Common myeloid progenitor, CD34-positive (primary cell): ENCODE measurements around the gene HMX1.

ENCODE experiments used
- CTCF ChIA-PET: fragments of 350-600 bp; sonication (Branson Sonifier 250); formaldehyde crosslinking; loops from one replicate; lab custom pipeline; 2021; ENCODE audit warnings: antibody characterized with exemption; lab: Charles Lee
- POLR2A ChIA-PET: fragments of 350-600 bp; sonication (Branson Sonifier 250); formaldehyde crosslinking; loops from one replicate; lab custom pipeline; 2021; ENCODE audit warnings: antibody characterized with exemption; lab: Charles Lee
- DNase-seq, 3 donors: peaks; one replicate each; pipeline versions ENCODE4 v3.0.0 to v3.0.0-alpha.2; 2013
- H3K27ac ChIP-seq, 2 experiments: 1 replicate in 1 of 2; 2 replicates in 1 of 2; pipeline ENCODE4 v1.7.0; 2013; ENCODE audit warnings: inconsistent platforms in 2 of 2, low read length in 2 of 2, mild to moderate bottlenecking in 2 of 2, low read depth in 1 of 2, moderate library complexity in 1 of 2; ENCODE audit not compliant: severe bottlenecking in 2 of 2, insufficient read depth in 1 of 2, poor library complexity in 1 of 2
- H3K27me3 ChIP-seq, 5 experiments: replicated peaks in 2 of 5; 1 replicate in 3 of 5; 2 replicates in 2 of 5; pipeline versions ENCODE4 v1.6.1 to v1.7.0; 2013; ENCODE audit warnings: low read length in 4 of 5, mild to moderate bottlenecking in 2 of 5, moderate library complexity in 2 of 5, inconsistent platforms in 1 of 5; ENCODE audit not compliant: insufficient read depth in 5 of 5, control insufficient read depth in 4 of 5
- H3K36me3 ChIP-seq, 4 experiments: 1 replicate in 2 of 4; 2 replicates in 2 of 4; pipeline versions ENCODE4 v1.6.1 to v1.7.0; 2013; ENCODE audit warnings: low read length in 3 of 4, control low read depth in 1 of 4, mild to moderate bottlenecking in 1 of 4; ENCODE audit not compliant: control insufficient read depth in 4 of 4, insufficient read depth in 4 of 4
- H3K4me1 ChIP-seq, 4 experiments: 1 replicate in 3 of 4; 2 replicates in 1 of 4; pipeline versions ENCODE4 v1.6.1 to v1.7.1; 2013; ENCODE audit warnings: low read length in 3 of 4, mild to moderate bottlenecking in 3 of 4, control low read depth in 1 of 4, inconsistent platforms in 1 of 4, moderate library complexity in 1 of 4; ENCODE audit not compliant: control insufficient read depth in 4 of 4, insufficient read depth in 4 of 4; ENCODE audit errors: control extremely low read depth in 1 of 4
- H3K4me3 ChIP-seq, 7 experiments: 1 replicate in 4 of 7; 2 replicates in 3 of 7; pipeline versions ENCODE4 v1.5.1 to v1.7.0; 2013; ENCODE audit warnings: mild to moderate bottlenecking in 7 of 7, low read length in 6 of 7, moderate library complexity in 6 of 7, inconsistent platforms in 2 of 7, low read depth in 2 of 7, control low read depth in 1 of 7; ENCODE audit not compliant: insufficient read depth in 4 of 7, control insufficient read depth in 1 of 7; ENCODE audit errors: extremely low read depth in 1 of 7
- H3K9me3 ChIP-seq, 5 experiments: 1 replicate in 4 of 5; 2 replicates in 1 of 5; pipeline versions ENCODE4 v1.6.1 to v1.7.1; 2013; ENCODE audit warnings: low read length in 4 of 5, mild to moderate bottlenecking in 2 of 5, inconsistent platforms in 1 of 5, low read depth in 1 of 5, moderate library complexity in 1 of 5; ENCODE audit not compliant: control insufficient read depth in 4 of 5, insufficient read depth in 2 of 5; ENCODE audit errors: control extremely low read depth in 1 of 5
- WGBS: methylation state at CpG from one replicate; pipeline ENCODE4 v1.1.5; 2013; ENCODE audit not compliant: insufficient coverage; 5-methylcytosine and 5-hydroxymethylcytosine counted together

The HMX1 gene

DNA sequence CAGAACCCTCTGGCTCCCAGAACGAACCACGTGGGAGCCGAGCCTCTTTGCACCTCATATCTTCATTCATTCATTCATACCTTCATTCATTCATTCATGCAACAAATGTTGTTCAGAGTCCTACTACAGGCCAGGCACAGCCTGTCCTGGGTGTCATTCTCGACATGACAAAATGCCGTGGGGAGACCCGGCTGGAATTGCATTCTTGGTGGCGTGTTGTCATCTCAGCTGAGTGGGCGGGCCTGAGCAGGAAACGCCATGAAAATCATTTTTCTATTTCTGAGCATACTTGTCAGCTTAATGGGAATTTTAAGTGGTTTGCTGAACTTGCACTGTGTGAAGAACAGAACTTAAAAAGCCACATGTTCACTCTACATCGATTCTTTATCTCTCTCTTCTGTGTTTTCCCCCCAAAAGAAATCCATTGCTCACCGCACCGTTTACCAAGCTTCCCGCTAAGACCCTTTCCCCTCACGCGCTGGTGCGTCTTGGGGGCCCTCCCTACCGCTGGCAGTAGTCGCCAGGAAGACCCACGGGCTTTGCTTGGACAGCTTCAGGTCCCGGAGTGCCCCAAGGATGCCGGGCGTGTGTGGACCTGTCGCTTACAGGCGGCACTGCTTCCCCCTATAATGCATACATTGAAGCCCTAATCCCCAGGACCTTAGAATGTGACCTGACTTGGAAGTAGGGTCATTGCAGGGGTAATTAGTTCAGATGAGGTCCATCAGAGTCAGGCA, 41.6 kb upstream of the HMX1 start:
- CTCF ChIA-PET: no interaction called here
- Histone ChIP-seq H3K27ac (no peak overlapping the region), H3K4me3 (no peak overlapping the region), H3K4me1 (no peaks in the 10 kb centered on the region), H3K36me3 (no peaks in the 10 kb centered on the region), H3K9me3 (no peaks in the 10 kb centered on the region), H3K27me3 (peaks cover 0 to 38% (median 3%) of the 10 kb centered on the region in 5 experiments)
- no peak for DNase-seq
- POLR2A ChIA-PET: interaction anchor here (0.5 kb wide), 1 partner anchor 44 kb away, joined by 3 read pairs; no protein-coding TSS in a partner anchor
- 82% methylated on average over 21 of the region's 24 CpGs for WGBS

DNA sequence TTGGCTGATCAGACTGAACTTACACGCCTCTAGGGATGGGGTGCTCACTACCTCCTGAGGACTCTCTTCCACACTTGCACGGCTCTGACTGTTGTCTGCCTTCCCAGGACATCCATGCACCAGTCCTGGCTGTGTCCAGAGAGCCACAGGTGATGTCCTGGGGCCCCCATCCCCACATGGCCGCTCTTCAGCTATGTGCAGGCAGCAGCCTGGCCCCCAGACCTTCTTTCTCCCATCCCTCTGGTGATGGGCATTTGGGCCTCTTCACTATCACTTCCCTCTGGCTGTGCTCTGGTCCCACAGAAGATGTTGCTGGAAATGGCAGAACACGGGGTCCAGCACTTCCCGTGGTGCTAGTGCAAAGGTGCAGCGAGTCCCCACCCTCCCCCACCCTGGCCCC, 40.9 kb upstream of the HMX1 start:
- CTCF ChIA-PET: no interaction called here
- Histone ChIP-seq H3K4me1 (no peaks in the 10 kb centered on the region), H3K4me3 (no peak overlapping the region), H3K27ac (no peak overlapping the region), H3K36me3 (no peaks in the 10 kb centered on the region), H3K27me3 (peaks cover 0 to 46% (median 3%) of the 10 kb centered on the region in 5 experiments), H3K9me3 (no peaks in the 10 kb centered on the region)
- DNase-seq: no peak
- POLR2A ChIA-PET: no interaction called here
- WGBS: 97% methylated on average over 3 of the region's 6 CpGs

DNA sequence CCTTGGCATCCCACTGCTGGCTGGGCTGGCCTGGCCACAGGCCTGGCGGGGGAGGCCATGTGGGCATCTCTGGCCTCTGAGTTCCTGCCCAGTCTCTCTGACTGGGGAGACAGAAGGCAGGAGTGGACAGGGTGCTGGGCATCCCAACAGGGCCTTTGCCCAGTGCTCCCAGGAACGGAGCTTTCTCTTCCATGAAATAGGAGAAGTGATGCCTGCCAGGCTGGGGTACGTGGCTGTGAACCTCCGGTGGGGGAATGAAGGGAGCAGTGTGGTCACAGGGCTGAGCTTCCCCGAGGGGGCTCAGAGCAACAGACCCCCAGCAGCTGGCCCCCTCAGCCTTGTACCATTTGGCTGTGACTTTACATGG, 40.4 kb upstream of the HMX1 start:
- Histone ChIP-seq H3K9me3 (no peaks in the 10 kb centered on the region), H3K27ac (no peak overlapping the region), H3K36me3 (no peaks in the 10 kb centered on the region), H3K27me3 (peaks cover 0 to 50% (median 3%) of the 10 kb centered on the region in 5 experiments), H3K4me3 (no peak overlapping the region), H3K4me1 (no peaks in the 10 kb centered on the region)
- ChIA-PET POLR2A (no interaction called here), CTCF (no interaction called here)
- WGBS: 86% methylated on average over 5 of the region's 5 CpGs
- no peak for DNase-seq

DNA sequence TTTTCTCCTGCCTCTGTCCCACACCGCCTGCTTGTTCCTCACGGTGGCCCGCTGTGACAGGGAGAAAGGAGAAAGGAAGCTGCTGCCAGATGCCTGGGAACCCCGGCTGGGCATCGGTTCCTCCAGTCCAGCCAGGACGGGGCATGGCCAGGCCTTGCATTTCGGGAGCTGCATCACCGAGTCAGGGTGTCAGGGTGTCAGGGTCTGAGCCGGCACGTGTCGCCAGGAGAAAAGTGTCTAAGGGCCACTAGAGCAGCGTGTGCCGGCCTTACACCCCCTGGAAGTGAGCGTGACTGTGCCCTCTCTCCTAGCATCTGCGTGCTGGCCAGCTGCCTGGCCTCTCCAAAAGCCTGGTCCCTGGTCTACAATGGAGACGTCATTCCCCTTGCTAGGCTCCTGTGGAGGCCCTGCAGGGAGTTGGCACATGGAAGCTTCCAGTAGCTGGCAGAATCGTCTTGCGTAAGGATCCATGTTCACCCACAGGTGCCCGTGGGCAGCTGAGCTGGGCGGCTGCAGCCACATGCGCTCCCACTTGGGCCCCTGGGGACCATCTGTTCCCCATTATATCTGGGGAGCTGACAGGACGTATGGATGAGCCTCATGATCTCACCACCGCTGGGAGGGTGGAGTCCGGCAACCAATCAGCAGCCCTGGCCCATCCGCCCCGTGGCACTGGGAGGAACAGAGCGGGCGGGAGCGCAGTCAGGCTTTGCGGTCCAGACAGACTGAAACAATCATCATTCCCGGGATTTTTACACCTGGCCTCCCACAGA, 39.9 kb upstream of the HMX1 start:
- 84% methylated on average over 26 of the region's 31 CpGs for WGBS
- no peaks in the 10 kb centered on the region for H3K4me1 ChIP-seq
- peaks cover 0 to 53% (median 3%) of the 10 kb centered on the region in 5 experiments for H3K27me3 ChIP-seq
- H3K4me3 ChIP-seq: no peak overlapping the region
- H3K27ac ChIP-seq: no peak overlapping the region
- no peaks in the 10 kb centered on the region for H3K36me3 ChIP-seq
- no peaks in the 10 kb centered on the region for H3K9me3 ChIP-seq
- no peak for DNase-seq
- POLR2A ChIA-PET: no interaction called here
- CTCF ChIA-PET: no interaction called here

DNA sequence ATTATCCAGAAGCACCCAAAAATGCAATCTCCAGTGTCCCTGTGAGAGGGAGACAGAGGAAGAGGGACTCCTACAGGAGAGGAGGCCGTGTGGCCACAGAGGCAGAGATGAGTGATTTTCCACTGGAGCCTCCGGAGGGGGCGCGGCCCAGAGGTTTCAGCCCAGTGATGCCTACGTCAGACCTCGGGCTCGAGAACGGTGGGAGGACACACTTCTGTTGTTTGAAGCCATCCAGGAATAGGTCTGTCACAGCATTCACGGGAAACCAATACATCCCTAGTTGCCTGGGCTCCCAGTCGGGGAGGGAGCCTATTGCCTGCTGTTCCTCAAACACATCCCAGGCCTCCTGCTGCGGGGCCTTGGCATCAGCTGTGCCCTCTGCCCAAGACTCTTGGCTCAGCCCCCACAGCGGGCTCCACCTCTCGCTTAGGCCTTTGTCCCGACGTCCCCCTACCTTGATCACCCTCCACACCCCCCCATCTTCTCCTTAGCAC, 39.2 kb upstream of the HMX1 start:
- H3K27me3 ChIP-seq: peaks cover 0 to 59% (median 2%) of the 10 kb centered on the region in 5 experiments
- no peaks in the 10 kb centered on the region for H3K36me3 ChIP-seq
- H3K4me3 ChIP-seq: no peak overlapping the region
- ChIA-PET POLR2A (no interaction called here), CTCF (no interaction called here)
- no peak for DNase-seq
- H3K4me1 ChIP-seq: no peaks in the 10 kb centered on the region
- H3K27ac ChIP-seq: no peak overlapping the region
- no peaks in the 10 kb centered on the region for H3K9me3 ChIP-seq
- 75% methylated on average over 9 of the region's 15 CpGs for WGBS

DNA sequence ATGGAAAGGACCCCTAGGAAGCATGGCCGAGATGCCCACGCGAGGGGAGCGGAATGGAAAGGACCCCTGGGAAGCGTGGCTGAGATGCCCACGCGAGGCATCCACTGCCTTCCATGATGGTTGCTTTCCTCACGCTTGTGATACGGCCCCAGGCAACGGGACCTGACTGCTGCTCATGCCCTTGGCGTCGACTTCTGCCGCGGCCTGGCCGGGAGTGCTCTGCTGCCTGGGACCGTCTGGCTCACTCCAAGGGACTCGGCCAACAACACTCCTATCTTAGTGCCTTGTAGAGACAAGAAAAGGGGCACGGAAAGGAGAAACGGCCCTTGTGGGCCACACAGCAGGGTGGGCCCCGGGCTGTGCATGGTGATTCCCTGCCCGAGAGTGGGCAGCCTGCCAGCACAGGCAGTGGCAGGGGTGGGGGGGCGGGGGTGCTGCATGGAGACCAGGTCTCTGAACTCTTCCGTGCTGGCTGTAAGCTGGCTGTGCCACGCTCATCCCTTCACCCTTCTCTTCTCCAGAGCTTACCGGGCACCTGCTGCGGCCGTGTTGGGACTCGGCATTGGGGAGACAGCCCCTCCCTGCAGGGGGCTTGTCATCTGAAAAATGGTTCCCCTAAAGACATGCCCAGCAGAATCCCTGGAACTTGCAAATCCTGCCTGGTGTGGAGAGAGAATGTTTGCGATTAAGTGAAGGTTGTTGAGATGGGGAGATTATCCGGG, 38.6 kb upstream of the HMX1 start:
- ChIA-PET POLR2A (no interaction called here), CTCF (no interaction called here)
- Histone ChIP-seq H3K27ac (no peak overlapping the region), H3K9me3 (no peaks in the 10 kb centered on the region), H3K36me3 (no peaks in the 10 kb centered on the region), H3K27me3 (peaks cover 0 to 62% (median 4%) of the 10 kb centered on the region in 5 experiments), H3K4me1 (no peaks in the 10 kb centered on the region), H3K4me3 (no peak overlapping the region)
- 88% methylated on average over 24 of the region's 30 CpGs for WGBS
- DNase-seq: no peak
